ENCODE results near the gene CCL8. TPM values are rescaled to one million over a fixed set of nuclear protein-coding genes. Genes with fewer than 3 reads are reported as not detected.
A peak's percentile ranks its signal among the peaks of the same experiment; 100 is the strongest.

The CCL8 gene
- total and polyA plus RNA-seq, 7 experiments from 2014 or later, result not detected

DNA sequence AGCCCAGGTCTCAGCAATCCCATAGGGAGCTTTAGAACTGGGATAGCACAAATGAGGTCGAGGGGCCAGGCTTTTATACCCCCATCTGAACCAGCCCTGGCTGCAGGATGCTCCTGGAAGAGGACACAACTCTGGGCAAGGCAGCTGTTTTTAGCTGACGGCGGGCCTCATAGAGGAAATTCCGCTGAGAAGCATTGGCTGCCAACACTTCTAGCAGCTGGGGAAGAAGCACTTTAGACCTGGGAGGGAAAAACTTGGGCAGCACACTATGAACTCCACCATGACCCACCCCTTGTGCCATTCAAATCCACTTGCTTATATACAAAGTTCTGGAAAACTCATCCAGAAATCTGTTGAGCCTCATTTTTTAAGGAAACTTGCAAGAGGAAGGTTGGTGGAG, 28.6 kb upstream of the CCL8 start:
- CTCF ChIA-PET, result no interaction called here
- DNase-seq, result no peak

DNA sequence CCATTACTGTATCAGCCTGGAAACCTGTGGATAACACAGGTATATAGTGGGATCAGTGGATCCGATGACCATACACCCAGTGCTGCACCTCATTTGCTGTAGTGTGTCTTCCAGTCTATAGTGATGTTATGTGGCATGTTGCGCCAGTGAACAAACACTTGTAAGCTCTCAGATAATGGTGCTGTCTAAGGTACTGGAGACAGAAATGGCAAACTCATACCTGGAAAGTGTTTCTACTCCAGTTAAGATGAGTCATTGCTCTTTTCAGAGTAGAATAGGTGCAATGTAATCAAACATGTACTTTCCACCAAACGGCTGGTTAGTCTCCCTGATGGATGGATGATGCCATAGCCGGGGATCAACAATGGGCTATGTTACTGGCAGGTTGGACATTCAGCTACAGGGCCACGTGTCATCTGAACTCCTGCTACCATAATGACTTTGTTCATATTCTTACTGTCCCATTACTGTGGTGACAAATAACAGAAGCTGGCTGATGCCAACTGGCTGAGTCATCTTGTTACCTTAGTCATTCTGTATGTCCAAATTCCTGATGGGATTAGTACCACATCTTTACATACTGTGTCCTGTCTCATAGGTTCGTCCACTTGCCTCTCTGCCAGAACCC, 27.4 kb upstream of the CCL8 start:
- Histone ChIP-seq H3K4me3 (ENCODE audit: low read length) (no peak overlapping the region), H3K4me1 (ENCODE audit: control insufficient read depth in 2 of 2, insufficient read depth in 2 of 2, low read length in 2 of 2) (no peaks in the 10 kb centered on the region), H3K36me3 (ENCODE audit: control insufficient read depth in 2 of 3, insufficient read depth in 3 of 3, low read length in 3 of 3) (no peaks in the 10 kb centered on the region), H3K27ac (ENCODE audit: low read depth, low read length) (no peak overlapping the region), H3K27me3 (ENCODE audit: control insufficient read depth in 2 of 2, insufficient read depth in 2 of 2, low read length in 2 of 2) (no peaks in the 10 kb centered on the region), H3K9me3 (ENCODE audit: control insufficient read depth in 2 of 3, low read length in 3 of 3) (no peaks in the 10 kb centered on the region)
- Mint-ChIP-seq H3K36me3 (no peaks in the 10 kb centered on the region), H3K4me3 (no peak overlapping the region), H3K27me3 (peaks cover 7 to 21% (median 16%) of the 10 kb centered on the region in 5 donors), H3K27ac (no peak overlapping the region), H3K9me3 (peaks cover 0 to 4% (median 0%) of the 10 kb centered on the region in 11 donors), H3K4me1 (no peaks in the 10 kb centered on the region)
- peak; percentile 10 for ATAC-seq
- ChIA-PET POLR2A (no interaction called here), CTCF (no interaction called here)
- intact Hi-C loops (cut with micrococcal nuclease), result no loop called here
- no peak for DNase-seq

More for the DNA sequence above, 28.6 kb upstream of the CCL8 start:
- Mint-ChIP-seq H3K27ac (no peak overlapping the region), H3K27me3 (peaks cover 7 to 27% (median 20%) of the 10 kb centered on the region in 5 donors), H3K9me3 (peaks cover 0 to 4% (median 0%) of the 10 kb centered on the region in 11 donors), H3K4me1 (no peaks in the 10 kb centered on the region), H3K36me3 (no peaks in the 10 kb centered on the region), H3K4me3 (no peak overlapping the region)
- Histone ChIP-seq H3K4me3 (ENCODE audit: low read length) (no peak overlapping the region), H3K27ac (ENCODE audit: low read depth, low read length) (no peak overlapping the region), H3K4me1 (ENCODE audit: control insufficient read depth in 2 of 2, insufficient read depth in 2 of 2, low read length in 2 of 2) (no peaks in the 10 kb centered on the region), H3K9me3 (ENCODE audit: control insufficient read depth in 2 of 3, low read length in 3 of 3) (no peaks in the 10 kb centered on the region), H3K36me3 (ENCODE audit: control insufficient read depth in 2 of 3, insufficient read depth in 3 of 3, low read length in 3 of 3) (no peaks in the 10 kb centered on the region), H3K27me3 (ENCODE audit: control insufficient read depth in 2 of 2, insufficient read depth in 2 of 2, low read length in 2 of 2) (no peaks in the 10 kb centered on the region)
- POLR2A ChIA-PET, result no interaction called here
- intact Hi-C loops (cut with micrococcal nuclease), result no loop called here
- ATAC-seq, result no peak

DNA sequence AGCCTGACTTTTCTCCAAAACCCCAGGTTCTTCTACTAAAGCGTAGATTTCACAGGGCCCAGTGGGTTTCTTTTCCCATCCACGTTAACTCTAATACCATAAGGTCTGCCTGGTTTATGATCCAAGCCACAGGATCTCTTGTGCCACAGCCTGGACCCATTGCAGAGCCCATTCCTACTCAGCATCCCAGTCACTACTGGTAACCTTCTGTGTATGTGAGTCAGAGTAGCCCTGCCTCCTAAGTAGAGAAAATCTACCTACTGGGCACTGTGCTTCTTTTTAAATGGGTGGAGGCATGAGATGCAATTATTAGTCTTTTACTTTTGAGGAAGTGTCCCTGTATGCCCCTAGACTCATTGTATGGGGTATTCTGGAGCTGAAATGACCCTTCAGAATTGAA, 20.2 kb upstream of the CCL8 start:
- Histone ChIP-seq H3K27ac (ENCODE audit: low read depth, low read length) (no peak overlapping the region), H3K36me3 (ENCODE audit: control insufficient read depth in 2 of 3, insufficient read depth in 3 of 3, low read length in 3 of 3) (no peaks in the 10 kb centered on the region), H3K9me3 (ENCODE audit: control insufficient read depth in 2 of 3, low read length in 3 of 3) (no peaks in the 10 kb centered on the region), H3K4me3 (ENCODE audit: low read length) (no peak overlapping the region), H3K4me1 (ENCODE audit: control insufficient read depth in 2 of 2, insufficient read depth in 2 of 2, low read length in 2 of 2) (no peaks in the 10 kb centered on the region), H3K27me3 (ENCODE audit: control insufficient read depth in 2 of 2, insufficient read depth in 2 of 2, low read length in 2 of 2) (peaks cover 0 to 3% of the 10 kb centered on the region in 2 donors)
- no peak for DNase-seq
- Mint-ChIP-seq H3K9me3 (peaks cover 0 to 6% (median 3%) of the 10 kb centered on the region in 11 donors), H3K4me3 (no peak overlapping the region), H3K4me1 (peaks cover 0 to 29% (median 0%) of the 10 kb centered on the region in 7 donors), H3K27ac (no peak overlapping the region), H3K27me3 (peaks cover 9 to 26% (median 24%) of the 10 kb centered on the region in 5 donors), H3K36me3 (no peaks in the 10 kb centered on the region)
- no peak for ATAC-seq
- ChIA-PET POLR2A (no interaction called here), CTCF (no interaction called here)
- intact Hi-C loops (cut with micrococcal nuclease), result no loop called here

DNA sequence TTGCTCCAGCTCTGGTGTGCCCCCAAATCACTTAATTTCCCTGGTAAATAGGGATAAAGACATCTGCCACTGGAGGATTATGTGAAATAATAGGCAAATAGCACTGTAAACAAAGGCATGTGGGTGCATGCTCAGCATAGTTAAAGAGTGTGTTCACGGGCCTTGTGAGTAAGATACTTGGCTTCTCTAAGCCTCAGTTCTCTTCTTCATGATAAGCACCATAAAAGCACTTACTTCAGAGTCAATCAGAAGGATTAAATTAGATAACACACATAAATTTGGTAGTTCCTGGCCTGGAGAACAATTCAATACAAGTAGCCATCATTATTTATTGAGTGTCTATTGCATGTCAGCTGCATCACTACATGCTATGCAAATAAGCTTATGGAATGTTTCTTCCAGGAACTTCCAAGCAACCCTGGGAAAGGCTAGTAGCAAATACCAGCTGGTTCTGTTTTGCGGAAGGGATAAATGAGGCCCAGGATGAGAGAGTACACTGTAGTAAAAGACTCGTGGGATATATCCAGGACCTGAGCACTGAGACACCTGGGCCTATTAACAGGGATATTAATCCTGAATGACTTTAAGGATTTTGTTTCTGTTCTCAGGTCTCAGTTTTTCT, 19.2 kb upstream of the CCL8 start:
- H3K27ac ChIP-seq (ENCODE audit: low read depth, low read length), result no peak overlapping the region
- Mint-ChIP-seq H3K9me3 (peaks cover 0 to 6% (median 3%) of the 10 kb centered on the region in 11 donors), H3K4me1 (peaks cover 0 to 35% (median 0%) of the 10 kb centered on the region in 7 donors), H3K27me3 (peaks cover 9 to 26% (median 24%) of the 10 kb centered on the region in 5 donors), H3K27ac (no peak overlapping the region), H3K36me3 (no peaks in the 10 kb centered on the region), H3K4me3 (no peak overlapping the region)
- intact Hi-C loops (cut with micrococcal nuclease), result no loop called here
- ChIA-PET CTCF (no interaction called here), POLR2A (no interaction called here)
- no peaks in the 10 kb centered on the region for H3K36me3 ChIP-seq (ENCODE audit: control insufficient read depth in 2 of 3, insufficient read depth in 3 of 3, low read length in 3 of 3)
- peaks cover 0 to 3% of the 10 kb centered on the region in 2 donors for H3K27me3 ChIP-seq (ENCODE audit: control insufficient read depth in 2 of 2, insufficient read depth in 2 of 2, low read length in 2 of 2)
- DNase-seq, result no peak
- H3K4me3 ChIP-seq (ENCODE audit: low read length), result no peak overlapping the region
- no peak for ATAC-seq
- no peaks in the 10 kb centered on the region for H3K4me1 ChIP-seq (ENCODE audit: control insufficient read depth in 2 of 2, insufficient read depth in 2 of 2, low read length in 2 of 2)
- no peaks in the 10 kb centered on the region for H3K9me3 ChIP-seq (ENCODE audit: control insufficient read depth in 2 of 3, low read length in 3 of 3)

DNA sequence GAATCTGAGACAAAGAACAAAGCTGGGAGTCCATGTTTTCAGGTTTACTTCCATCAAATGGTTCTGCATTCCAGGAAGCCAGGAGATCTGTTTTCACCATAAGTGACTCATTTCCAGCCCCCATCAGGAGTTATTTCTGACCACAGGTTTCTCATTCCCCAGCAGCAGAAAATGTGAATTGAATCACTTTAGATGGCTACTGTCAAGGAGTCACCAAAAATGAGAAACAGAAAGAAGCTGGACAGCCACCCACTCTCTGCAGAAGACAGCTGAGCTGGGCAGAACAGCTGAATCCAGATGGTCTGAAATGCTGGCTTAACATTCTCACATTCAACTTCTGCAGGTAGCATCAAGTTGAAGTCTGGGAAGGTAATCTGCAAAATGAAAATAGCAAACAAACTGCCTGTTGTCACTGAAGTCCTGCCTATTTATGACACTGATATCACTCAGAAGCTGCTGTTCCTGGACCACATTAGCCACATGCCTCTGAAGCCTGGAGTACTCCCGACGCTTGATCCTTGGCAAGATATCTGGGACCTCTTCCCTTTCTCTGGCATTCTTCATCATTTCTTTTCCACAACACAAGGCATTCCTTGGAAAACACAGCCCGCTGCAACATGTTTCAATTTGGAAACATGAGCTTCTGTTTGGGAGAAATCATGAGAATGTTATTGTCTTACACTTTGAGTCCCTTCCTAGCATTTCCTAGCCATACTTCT, 18.4 kb upstream of the CCL8 start:
- Mint-ChIP-seq H3K4me3 (no peak overlapping the region), H3K36me3 (no peaks in the 10 kb centered on the region), H3K27me3 (peaks cover 9 to 26% (median 24%) of the 10 kb centered on the region in 5 donors), H3K9me3 (peaks cover 0 to 5% (median 3%) of the 10 kb centered on the region in 11 donors), H3K4me1 (peaks cover 0 to 37% (median 0%) of the 10 kb centered on the region in 7 donors), H3K27ac (no peak overlapping the region)
- H3K36me3 ChIP-seq (ENCODE audit: control insufficient read depth in 2 of 3, insufficient read depth in 3 of 3, low read length in 3 of 3), result no peaks in the 10 kb centered on the region
- ChIA-PET CTCF (no interaction called here), POLR2A (no interaction called here)
- no peaks in the 10 kb centered on the region for H3K9me3 ChIP-seq (ENCODE audit: control insufficient read depth in 2 of 3, low read length in 3 of 3)
- intact Hi-C loops (cut with micrococcal nuclease), result no loop called here
- DNase-seq, result no peak
- H3K27ac ChIP-seq (ENCODE audit: low read depth, low read length), result no peak overlapping the region
- H3K27me3 ChIP-seq (ENCODE audit: control insufficient read depth in 2 of 2, insufficient read depth in 2 of 2, low read length in 2 of 2), result peaks cover 0 to 3% of the 10 kb centered on the region in 2 donors
- no peaks in the 10 kb centered on the region for H3K4me1 ChIP-seq (ENCODE audit: control insufficient read depth in 2 of 2, insufficient read depth in 2 of 2, low read length in 2 of 2)
- H3K4me3 ChIP-seq (ENCODE audit: low read length), result no peak overlapping the region
- no peak for ATAC-seq

DNA sequence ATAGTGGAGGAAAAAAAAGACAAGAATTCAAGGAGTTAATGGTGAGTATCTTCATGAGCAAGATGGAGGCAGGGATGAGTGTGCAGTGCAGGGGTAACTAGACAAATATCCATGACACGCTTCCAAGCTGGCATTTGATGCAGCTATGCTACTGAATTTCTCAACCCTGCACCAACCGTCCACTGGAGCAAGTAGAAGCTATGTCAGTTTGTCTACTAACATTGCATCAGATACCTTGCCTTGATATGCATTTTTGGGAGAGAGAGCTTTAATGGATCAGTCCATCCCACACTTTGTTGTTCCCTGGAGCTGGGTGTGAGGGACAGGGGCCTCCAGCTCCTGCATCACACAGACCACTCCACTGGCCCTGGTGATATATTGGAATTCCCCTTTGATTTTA, 17.2 kb upstream of the CCL8 start:
- DNase-seq, result no peak
- peaks cover 9 to 30% (median 27%) of the 10 kb centered on the region in 5 donors for H3K27me3 Mint-ChIP-seq
- intact Hi-C loops (cut with micrococcal nuclease), result no loop called here
- Histone ChIP-seq H3K27me3 (ENCODE audit: control insufficient read depth in 2 of 2, insufficient read depth in 2 of 2, low read length in 2 of 2) (peaks cover 0 to 3% of the 10 kb centered on the region in 2 donors), H3K36me3 (ENCODE audit: control insufficient read depth in 2 of 3, insufficient read depth in 3 of 3, low read length in 3 of 3) (no peaks in the 10 kb centered on the region), H3K27ac (ENCODE audit: low read depth, low read length) (no peak overlapping the region), H3K4me1 (ENCODE audit: control insufficient read depth in 2 of 2, insufficient read depth in 2 of 2, low read length in 2 of 2) (no peaks in the 10 kb centered on the region), H3K9me3 (ENCODE audit: control insufficient read depth in 2 of 3, low read length in 3 of 3) (no peaks in the 10 kb centered on the region), H3K4me3 (ENCODE audit: low read length) (no peak overlapping the region)
- ChIA-PET CTCF (no interaction called here), POLR2A (no interaction called here)
- H3K27ac Mint-ChIP-seq, result peak overlapping the region in 1 of 9 donors; percentile 13
- peaks cover 0 to 44% (median 0%) of the 10 kb centered on the region in 7 donors for H3K4me1 Mint-ChIP-seq
- H3K4me3 Mint-ChIP-seq, result no peak overlapping the region
- peaks cover 0 to 5% (median 3%) of the 10 kb centered on the region in 11 donors for H3K9me3 Mint-ChIP-seq
- no peak for ATAC-seq
- H3K36me3 Mint-ChIP-seq, result no peaks in the 10 kb centered on the region

Measured in naive thymus-derived CD4-positive, alpha-beta T cell (primary cell).